Right lobe of liver (tissue), 4 donors: ENCODE results near the gene SLC25A13.

ENCODE experiments used
- POLR2A ChIP-seq: fragments of 450-650 bp; IDR thresholded peaks from one replicate; pipeline ENCODE4 v1.6.1; 2017; ENCODE audit warnings: antibody characterized with exemption, mild to moderate bottlenecking
- TF ChIP-seq, protein P1 (sequence below), 4 donors: fragments of 200-600 bp in 3 of 4; fragments of 450-650 bp in 1 of 4; IDR thresholded peaks; one replicate each; pipeline versions ENCODE4 v1.5.1 to v1.8.0; 2016 to 2022; ENCODE audit warnings: antibody characterized with exemption in 4 of 4, mild to moderate bottlenecking in 2 of 4
- donor health status: DM: no; HTN: no; CAD: no.
- donor health status: DM: no; HTN: no; CAD: no.
- donor health status: DM: no; HTN: yes; CAD: no.

DNA sequence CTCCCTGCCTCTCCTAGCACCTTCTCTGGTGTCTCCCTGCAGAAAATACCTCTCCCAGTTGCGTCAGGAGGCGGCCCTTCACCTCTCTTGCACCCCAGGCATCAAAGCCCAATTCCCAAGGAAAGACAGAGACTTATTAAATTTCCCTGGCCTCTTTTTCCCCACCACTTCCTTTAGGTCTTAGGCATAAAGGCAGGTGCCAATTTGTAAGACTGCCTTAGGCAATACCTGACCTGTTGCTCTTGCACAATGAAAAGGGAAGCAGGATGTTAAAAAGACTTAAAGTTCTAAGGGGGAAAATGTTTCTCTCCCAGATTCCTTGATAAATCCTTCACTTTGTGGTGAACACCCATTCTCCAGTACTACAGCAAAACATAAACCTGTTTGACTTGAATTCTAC is 186.7 kb downstream of the SLC25A13 start:
- TF ChIP-seq, protein P1, sequence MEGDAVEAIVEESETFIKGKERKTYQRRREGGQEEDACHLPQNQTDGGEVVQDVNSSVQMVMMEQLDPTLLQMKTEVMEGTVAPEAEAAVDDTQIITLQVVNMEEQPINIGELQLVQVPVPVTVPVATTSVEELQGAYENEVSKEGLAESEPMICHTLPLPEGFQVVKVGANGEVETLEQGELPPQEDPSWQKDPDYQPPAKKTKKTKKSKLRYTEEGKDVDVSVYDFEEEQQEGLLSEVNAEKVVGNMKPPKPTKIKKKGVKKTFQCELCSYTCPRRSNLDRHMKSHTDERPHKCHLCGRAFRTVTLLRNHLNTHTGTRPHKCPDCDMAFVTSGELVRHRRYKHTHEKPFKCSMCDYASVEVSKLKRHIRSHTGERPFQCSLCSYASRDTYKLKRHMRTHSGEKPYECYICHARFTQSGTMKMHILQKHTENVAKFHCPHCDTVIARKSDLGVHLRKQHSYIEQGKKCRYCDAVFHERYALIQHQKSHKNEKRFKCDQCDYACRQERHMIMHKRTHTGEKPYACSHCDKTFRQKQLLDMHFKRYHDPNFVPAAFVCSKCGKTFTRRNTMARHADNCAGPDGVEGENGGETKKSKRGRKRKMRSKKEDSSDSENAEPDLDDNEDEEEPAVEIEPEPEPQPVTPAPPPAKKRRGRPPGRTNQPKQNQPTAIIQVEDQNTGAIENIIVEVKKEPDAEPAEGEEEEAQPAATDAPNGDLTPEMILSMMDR (IDR thresholded peaks at IDR 0.05), result no peak
- TF ChIP-seq POLR2A, result no peak
